K562 (cell line): ENCODE data around the gene PRKAG2. TPM values are rescaled to one million over a fixed set of nuclear protein-coding genes. Genes with fewer than 3 reads are reported as not detected.

Experiments
- ATAC-seq: fragments of 200-7000 bp; cut with Tn5 transposase; 3 replicates; pipeline ENCODE4 v1.9.1; 2020; ENCODE audit warnings: moderate library complexity
- BruUV-seq: library from RNA; stranded (reverse); fragments of 400-500 nt; replicated peaks from 2 replicates; lab custom pipeline; 2021; lab: Mats Ljungman, UMichigan
- CTCF ChIA-PET: fragments of 300-600 bp; formaldehyde crosslinking; extraction: SDS; loops from one replicate; lab custom pipeline; 2021; ENCODE audit warnings: low intra/inter-chr PET ratio; lab: Yijun Ruan, JAX
- POLR2A ChIA-PET: fragments of 300-600, 350-650 bp; sonication (Branson Sonifier 250); formaldehyde crosslinking; extraction: SDS; loops from one replicate; lab custom pipeline; 2021; ENCODE audit warnings: antibody characterized with exemption, inconsistent platforms; lab: Yijun Ruan, JAX
- DNase-seq, 4 experiments: peaks; one replicate each; pipeline versions ENCODE4 v3.0.0 to v3.0.0-alpha.2; 2011 to 2018; ENCODE audit warnings: low spot score in 3 of 4, mixed read lengths in 3 of 4; ENCODE audit errors: extremely low read depth in 1 of 4
- FAIRE-seq: peaks from 2 replicates; lab custom pipeline; 2011; peaks lifted over from hg19 to GRCh38; lab: Jason Lieb, UNC
- H2AFZ ChIP-seq: 2 replicates; pipeline ENCODE4 v1.6.0; 2011; ENCODE audit warnings: low read depth, low read length, control low read depth, inconsistent platforms
- H3K27ac ChIP-seq: fragments of 200-600 bp; 3 replicates; pipeline ENCODE4 v1.8.0; 2011; ENCODE audit warnings: low read depth, mild to moderate bottlenecking, control low read depth, inconsistent platforms, low read length, moderate library complexity, mixed read lengths; ENCODE audit errors: extremely low read depth
- H3K27me3 ChIP-seq, 2 experiments: fragments of 300-600 bp in 1 of 2; 2 replicates in 1 of 2; 3 replicates in 1 of 2; pipeline versions ENCODE4 v1.6.0 to v1.8.0; 2011; ENCODE audit warnings: inconsistent platforms in 2 of 2, low read length in 2 of 2, mild to moderate bottlenecking in 1 of 2, mixed read lengths in 1 of 2, moderate library complexity in 1 of 2; ENCODE audit not compliant: control insufficient read depth in 2 of 2, insufficient read depth in 2 of 2
- H3K36me3 ChIP-seq: fragments of 300-600 bp; 3 replicates; pipeline ENCODE4 v1.8.0; 2011; ENCODE audit warnings: mild to moderate bottlenecking, low read length, inconsistent platforms; ENCODE audit not compliant: control insufficient read depth, insufficient read depth
- H3K4me1 ChIP-seq, 2 experiments: fragments of 200-600 bp in 1 of 2; replicated peaks in 1 of 2; 2 replicates in 1 of 2; 3 replicates in 1 of 2; pipeline versions ENCODE4 v1.5.1 to v1.8.0; 2011; ENCODE audit warnings: inconsistent platforms in 2 of 2, low read length in 2 of 2, mild to moderate bottlenecking in 1 of 2, mixed read lengths in 1 of 2, moderate library complexity in 1 of 2; ENCODE audit not compliant: control insufficient read depth in 2 of 2, insufficient read depth in 2 of 2
- H3K4me2 ChIP-seq: 2 replicates; pipeline ENCODE4 v1.6.1; 2011; ENCODE audit warnings: low read length, control low read depth, inconsistent platforms, mixed read lengths; ENCODE audit not compliant: insufficient read depth
- H3K4me3 ChIP-seq: fragments of 200-600 bp; sonication (generic), shearing (Covaris generic); 2 replicates; pipeline ENCODE4 v1.5.1; 2016; ENCODE audit warnings: control low read depth, inconsistent platforms
- H3K79me2 ChIP-seq: fragments of 200-600 bp; 3 replicates; pipeline ENCODE4 v1.8.0; 2011; ENCODE audit warnings: low read length, inconsistent platforms; ENCODE audit not compliant: control insufficient read depth, insufficient read depth
- H3K9ac ChIP-seq, 2 experiments: 2 replicates each; pipeline versions ENCODE4 v1.6.0 to v1.6.1; 2011; ENCODE audit warnings: low read depth in 2 of 2, low read length in 2 of 2, control low read depth in 1 of 2, inconsistent platforms in 1 of 2, mild to moderate bottlenecking in 1 of 2, mixed read lengths in 1 of 2; ENCODE audit not compliant: insufficient read depth in 1 of 2
- H3K9me1 ChIP-seq: one replicate; pipeline ENCODE4 v1.6.0; 2011; ENCODE audit warnings: inconsistent platforms, mild to moderate bottlenecking, low read length, moderate library complexity; ENCODE audit not compliant: control insufficient read depth, insufficient read depth
- H3K9me3 ChIP-seq: replicated peaks from 2 replicates; pipeline ENCODE4 v1.5.1; 2011; ENCODE audit warnings: low read depth, low read length, inconsistent platforms; ENCODE audit not compliant: control insufficient read depth, insufficient read depth
- H4K20me1 ChIP-seq: replicated peaks from 2 replicates; pipeline ENCODE4 v1.6.1; 2011; ENCODE audit warnings: low read length, inconsistent platforms, mixed read lengths; ENCODE audit not compliant: control insufficient read depth, insufficient read depth
- BRD4 ChIP-seq: fragments of 200-600 bp; sonication (generic); IDR thresholded peaks from 2 replicates; pipeline ENCODE4 v1.6.1; 2017; ENCODE audit warnings: inconsistent platforms
- ESRRA ChIP-seq: fragments of 450-650 bp; IDR thresholded peaks from 2 replicates; pipeline ENCODE4 v1.6.1; 2014; ENCODE audit warnings: low read depth, mild to moderate bottlenecking, moderate library complexity, borderline replicate concordance
- LEF1 ChIP-seq: fragments of 450-650 bp; IDR thresholded peaks from 2 replicates; pipeline ENCODE4 v1.6.1; 2016; ENCODE audit warnings: mild to moderate bottlenecking
- TBP ChIP-seq: optimal IDR thresholded peaks from 2 replicates; pipeline ENCODE3; 2011; ENCODE audit warnings: low read depth, low read length, improper control_type of control experiment
- WGBS: fragments of 100-300 bp; shearing (Covaris generic); methylation state at CpG from one replicate; pipeline ENCODE4 v1.1.6; 2016; ENCODE audit warnings: low coverage, mixed read lengths; ENCODE audit not compliant: insufficient coverage; ENCODE audit errors: missing lambda C conversion rate; 5-methylcytosine and 5-hydroxymethylcytosine counted together
- in situ Hi-C: fragments of 300-500 bp; cut with MboI; formaldehyde crosslinking; loops from 4 replicates; pipeline ENCODE4 v1.15.0; 2018; ENCODE audit warnings: inconsistent platforms, mixed read lengths
- intact Hi-C: fragments of 100-400 bp; cut with micrococcal nuclease; formaldehyde crosslinking; loops from 2 replicates; pipeline ENCODE4 v1.14.2; 2022
- polyA plus RNA-seq, 8 experiments: library from polyadenylated mRNA; depleted of rRNA in 4 of 8; stranded (reverse) in 5 of 8; unstranded in 3 of 8; fragments of >200 nt; fragmentation: Nextera tagmentation in 2 of 8; fragmentation: Illumina TruSeq in 1 of 8; extraction: Ambion mirVana in 2 of 8; extraction: Trizol in 1 of 8; gene quantifications; 2 replicates each; pipeline versions ENCODE4 v1.2.1 to v1.2.3, GENCODE V29; 2011 to 2014; ENCODE audit warnings: inconsistent platforms in 1 of 8, missing spikeins in 1 of 8
- total RNA-seq, 7 experiments: library from RNA; depleted of rRNA in 6 of 7; stranded (reverse); fragments of >200 nt in 6 of 7; fragmentation: Illumina TruSeq in 2 of 7; extraction: Trizol in 2 of 7; gene quantifications; 2 replicates each; pipeline versions ENCODE4 v1.2.1 to v1.2.3, GENCODE V29; 2011 to 2021; ENCODE audit warnings: low replicate concordance in 1 of 7
- TF ChIP-seq, protein P1 (sequence below), 3 experiments: fragments of 200-800 bp in 1 of 3; sonication (Bioruptor generic) in 1 of 3; sonication (generic) in 1 of 3; formaldehyde crosslinking in 1 of 3; IDR thresholded peaks; 2 replicates each; pipeline versions ENCODE4 v1.6.1 to v1.8.0; 2016 to 2022; ENCODE audit warnings: mild to moderate bottlenecking in 2 of 3, missing compliant biosample characterization in 2 of 3, missing genetic modification characterization in 2 of 3, missing genetic modification reagents in 1 of 3
- TF ChIP-seq, protein P2 (sequence below): fragments of 250-450 bp; sonication (Bioruptor Pico); IDR thresholded peaks from 2 replicates; pipeline ENCODE4 v1.5.0; 2021; ENCODE audit warnings: mild to moderate bottlenecking, moderate library complexity

Gene PRKAG2
- total and polyA plus RNA-seq, 9 of the 15 experiments (the other 6 are each of a cell fraction or from before 2014, with no cell fraction given): 0.99 to 5.6 (median 3.3) TPM

DNA sequence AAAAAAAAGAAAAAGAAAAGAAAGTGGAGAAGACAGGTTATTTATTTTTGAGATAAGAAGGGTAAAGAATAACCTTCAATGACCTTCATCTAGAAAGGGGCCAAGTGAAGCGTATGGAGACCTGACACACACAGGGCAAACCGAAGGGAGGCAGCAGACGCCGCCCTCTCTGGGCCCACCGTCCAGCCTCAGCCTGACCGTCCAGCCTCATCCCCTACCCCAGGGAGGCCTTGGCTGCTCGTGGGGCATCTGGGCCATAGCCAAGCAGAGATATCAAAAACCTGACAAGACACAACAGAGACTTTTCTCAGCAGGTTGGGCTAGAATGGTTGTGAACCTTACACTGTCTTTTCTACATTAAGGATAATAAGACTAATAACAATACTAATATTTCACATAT is 10.9 kb downstream of the PRKAG2 start:
- under 1% methylated on average over 7 of the region's 7 CpGs for WGBS
- FAIRE-seq (no peak), ATAC-seq (no peak), DNase-seq (no peak)
- H3K4me3 ChIP-seq: no peak overlapping the region
- no peak overlapping the region for H3K9ac ChIP-seq
- H3K9me3 ChIP-seq: no peaks in the 10 kb centered on the region
- peaks cover 10% of the 10 kb centered on the region; the same call in 1 of the 2 replicates for H4K20me1 ChIP-seq
- CTCF ChIA-PET: no interaction called here
- H3K27ac ChIP-seq: no peak overlapping the region
- no peaks in the 10 kb centered on the region for H3K79me2 ChIP-seq
- H2AFZ ChIP-seq: no peak overlapping the region
- intact Hi-C loops (no loop called here), in situ Hi-C loops (no loop called here)
- no peak overlapping the region for H3K4me2 ChIP-seq
- no TSS peak for BruUV-seq
- POLR2A ChIA-PET: no interaction called here
- peaks cover 64 to 95% of the 10 kb centered on the region in 2 experiments for H3K27me3 ChIP-seq
- no peaks in the 10 kb centered on the region for H3K36me3 ChIP-seq
- peaks cover 0 to 5% of the 10 kb centered on the region in 2 experiments; a peak in 1 of 5 replicates for H3K4me1 ChIP-seq
- TF ChIP-seq, protein P1, sequence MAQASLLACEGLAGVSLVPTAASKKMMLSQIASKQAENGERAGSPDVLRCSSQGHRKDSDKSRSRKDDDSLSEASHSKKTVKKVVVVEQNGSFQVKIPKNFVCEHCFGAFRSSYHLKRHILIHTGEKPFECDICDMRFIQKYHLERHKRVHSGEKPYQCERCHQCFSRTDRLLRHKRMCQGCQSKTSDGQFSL (CRISPR knock-in tag; IDR thresholded peaks at IDR 0.05): no peak
- TF ChIP-seq, protein P1 (tag; IDR thresholded peaks at IDR 0.05): no peak
- peak; percentile 52 for TF ChIP-seq ESRRA
- TF ChIP-seq LEF1: no peak
- peaks cover 7% of the 10 kb centered on the region for H3K9me1 ChIP-seq

DNA sequence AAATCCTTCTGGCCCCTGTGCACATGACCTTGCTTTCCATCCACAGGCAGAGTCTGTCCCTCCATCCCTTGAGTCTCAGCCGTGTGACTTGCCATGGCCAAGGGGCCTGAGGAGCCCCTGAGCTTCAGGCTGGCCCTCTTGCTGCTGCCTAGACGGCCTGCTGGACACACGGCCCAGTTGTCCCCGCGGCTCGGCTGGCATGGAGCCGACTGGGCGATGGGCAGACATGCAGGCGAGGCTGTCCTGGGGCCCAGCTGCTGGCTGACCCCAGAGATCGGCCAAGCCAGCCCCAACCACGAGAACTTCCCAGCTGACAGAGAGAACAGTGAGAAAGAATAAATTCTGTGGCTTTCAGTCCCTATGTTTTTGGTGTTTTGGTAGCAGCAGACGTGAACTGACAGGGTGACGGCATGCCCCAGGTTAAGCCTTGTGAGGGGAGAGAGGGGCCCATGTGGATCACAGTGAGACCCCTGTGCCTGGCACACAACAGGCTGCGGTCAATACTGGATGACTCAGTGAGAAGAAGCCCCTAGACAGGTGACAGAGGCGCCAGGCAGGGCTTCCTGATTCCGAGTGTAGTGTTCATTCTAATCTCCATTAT is 11.7 kb downstream of the PRKAG2 start:
- no TSS peak for BruUV-seq
- no peak for TF ChIP-seq BRD4
- no peak for TF ChIP-seq TBP
- TF ChIP-seq, protein P2, sequence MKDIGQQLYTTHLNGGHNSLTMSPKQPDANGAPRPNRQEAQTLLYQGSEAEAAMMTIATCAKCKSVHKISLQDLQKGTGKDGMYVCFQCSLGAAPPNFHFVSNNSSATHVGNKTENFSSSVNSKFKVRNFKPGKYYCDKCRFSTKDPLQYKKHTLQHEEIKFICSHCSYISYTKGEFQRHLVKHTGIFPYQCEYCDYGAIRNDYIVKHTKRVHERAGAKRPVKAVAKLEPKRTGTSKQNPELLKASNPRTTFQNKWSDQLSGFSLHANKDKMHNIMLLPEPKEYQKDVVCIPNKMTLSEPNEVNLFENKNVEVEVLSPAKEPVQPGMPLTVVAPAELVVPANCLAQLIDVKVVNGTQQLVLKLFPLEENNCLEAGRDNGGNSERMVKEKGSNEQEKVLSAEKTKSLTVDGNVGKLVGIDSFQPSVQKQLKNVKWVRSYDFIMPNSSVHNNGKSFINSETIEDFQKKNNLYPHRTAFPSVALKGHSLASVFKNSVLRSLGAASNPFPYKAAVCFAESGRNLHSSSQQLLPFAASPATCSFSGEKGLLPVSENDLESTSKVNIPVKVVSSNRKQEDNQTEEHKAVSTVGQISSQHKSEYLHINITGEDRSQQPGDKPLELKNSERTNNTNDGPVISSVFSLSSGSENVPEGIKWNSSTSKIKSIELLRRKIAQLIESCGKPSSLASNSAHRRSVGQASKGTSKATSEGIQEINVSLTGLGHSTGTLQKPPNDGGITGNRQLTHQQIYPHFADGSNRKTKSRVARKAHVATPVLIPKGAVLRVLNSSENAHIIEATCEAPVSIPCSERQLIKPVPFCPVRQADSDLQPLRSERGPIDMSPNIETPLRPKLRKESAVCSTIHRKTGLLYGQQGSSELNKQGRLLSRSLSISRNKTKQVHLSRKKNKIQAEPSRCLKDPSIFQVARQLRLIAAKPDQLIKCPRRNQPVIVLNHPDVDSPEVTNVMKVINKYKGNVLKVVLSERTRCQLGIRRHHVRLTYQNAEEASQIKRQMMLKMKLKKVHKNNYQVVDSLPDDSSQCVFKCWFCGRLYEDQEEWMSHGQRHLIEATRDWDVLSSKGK (CRISPR knock-in tag): no peak
- Histone ChIP-seq H3K9ac (no peak overlapping the region), H3K27me3 (peaks cover 60 to 95% of the 10 kb centered on the region in 2 experiments), H3K4me2 (no peak overlapping the region), H3K36me3 (no peaks in the 10 kb centered on the region), H3K27ac (no peak overlapping the region), H3K4me3 (no peak overlapping the region), H3K9me3 (no peaks in the 10 kb centered on the region), H3K4me1 (no peaks in the 10 kb centered on the region; a peak in 1 of 5 replicates), H3K79me2 (no peaks in the 10 kb centered on the region), H2AFZ (no peak overlapping the region), H4K20me1 (peaks cover 8% of the 10 kb centered on the region; the same call in 1 of the 2 replicates), H3K9me1 (peaks cover 3% of the 10 kb centered on the region)
- FAIRE-seq: no peak
- intact Hi-C loops: no loop called here
- ATAC-seq: no peak
- ChIA-PET POLR2A (no interaction called here), CTCF (no interaction called here)
- DNase-seq: no peak
- WGBS: 1% methylated on average over 16 of the region's 16 CpGs
- in situ Hi-C loops: no loop called here
